ENCODE data around the gene ZNF213. TPM values are rescaled to one million over a fixed set of nuclear protein-coding genes. Genes with fewer than 3 reads are reported as not detected.
A peak's percentile ranks its signal among the peaks of the same experiment; 100 is the strongest.

The ZNF213 gene
- total and polyA plus RNA-seq, 2 experiments from 2014 or later, result 3.4 to 4.0 TPM

DNA sequence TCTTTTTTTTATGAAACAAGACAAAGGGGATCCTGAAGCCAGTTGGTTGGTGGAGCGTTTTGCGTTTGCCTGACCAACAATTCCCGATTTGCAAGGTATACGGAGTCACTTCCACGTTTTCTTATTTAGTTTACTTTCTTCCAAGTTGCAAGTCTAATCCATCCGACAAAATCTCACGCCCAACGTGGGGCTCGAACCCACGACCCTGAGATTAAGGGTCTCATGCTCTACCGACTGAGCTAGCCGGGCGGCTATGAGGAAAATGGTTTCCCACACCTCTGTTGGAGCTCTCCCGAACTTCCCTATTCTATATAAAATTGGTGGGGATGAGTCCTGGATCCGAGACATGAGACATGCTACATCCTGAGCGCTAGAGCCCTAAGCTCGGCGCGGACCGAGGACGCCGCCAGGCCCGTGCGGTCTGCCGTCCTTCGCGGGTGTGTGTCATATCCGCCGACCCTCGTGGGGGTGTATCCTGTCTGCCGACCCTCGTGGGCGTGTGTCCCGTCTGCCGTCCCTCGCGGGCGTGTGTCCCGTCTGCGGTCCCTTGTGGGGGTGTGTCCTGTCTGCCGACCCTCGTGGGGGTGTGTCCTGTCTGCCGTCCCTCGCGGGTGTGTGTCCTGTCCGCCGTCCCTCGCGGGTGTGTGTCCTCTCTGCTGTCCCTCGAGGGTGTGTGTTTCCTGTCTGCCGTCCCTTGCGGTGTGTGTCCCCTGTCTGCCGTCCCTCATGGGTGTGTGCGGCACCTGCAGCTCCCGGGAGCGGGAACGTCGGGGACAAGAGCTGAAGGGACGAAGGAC, 22.6 kb downstream of the ZNF213 start:
- H3K4me1 ChIP-seq (ENCODE audit: insufficient read depth), result no peaks in the 10 kb centered on the region
- no peaks in the 10 kb centered on the region for H3K9me3 ChIP-seq (ENCODE audit: low read depth)
- peak; percentile 89 for DNase-seq (ENCODE audit: low spot score)
- H3K79me2 ChIP-seq, result no peaks in the 10 kb centered on the region
- no peaks in the 10 kb centered on the region for H3K27me3 ChIP-seq
- peak overlapping the region; percentile 57 for H2AFZ ChIP-seq
- H4K20me1 ChIP-seq (ENCODE audit: insufficient read depth, poor library complexity, severe bottlenecking), result no peaks in the 10 kb centered on the region
- 1% methylated on average over 53 of the region's 59 CpGs for WGBS (ENCODE audit: low lambda C conversion rate, missing lambda C conversion rate)
- peak overlapping the region; percentile 86 for H3K27ac ChIP-seq
- no peaks in the 10 kb centered on the region for H3K36me3 ChIP-seq (replicated peaks; ENCODE audit: insufficient read depth, low read depth)
- TF ChIP-seq, protein P1, sequence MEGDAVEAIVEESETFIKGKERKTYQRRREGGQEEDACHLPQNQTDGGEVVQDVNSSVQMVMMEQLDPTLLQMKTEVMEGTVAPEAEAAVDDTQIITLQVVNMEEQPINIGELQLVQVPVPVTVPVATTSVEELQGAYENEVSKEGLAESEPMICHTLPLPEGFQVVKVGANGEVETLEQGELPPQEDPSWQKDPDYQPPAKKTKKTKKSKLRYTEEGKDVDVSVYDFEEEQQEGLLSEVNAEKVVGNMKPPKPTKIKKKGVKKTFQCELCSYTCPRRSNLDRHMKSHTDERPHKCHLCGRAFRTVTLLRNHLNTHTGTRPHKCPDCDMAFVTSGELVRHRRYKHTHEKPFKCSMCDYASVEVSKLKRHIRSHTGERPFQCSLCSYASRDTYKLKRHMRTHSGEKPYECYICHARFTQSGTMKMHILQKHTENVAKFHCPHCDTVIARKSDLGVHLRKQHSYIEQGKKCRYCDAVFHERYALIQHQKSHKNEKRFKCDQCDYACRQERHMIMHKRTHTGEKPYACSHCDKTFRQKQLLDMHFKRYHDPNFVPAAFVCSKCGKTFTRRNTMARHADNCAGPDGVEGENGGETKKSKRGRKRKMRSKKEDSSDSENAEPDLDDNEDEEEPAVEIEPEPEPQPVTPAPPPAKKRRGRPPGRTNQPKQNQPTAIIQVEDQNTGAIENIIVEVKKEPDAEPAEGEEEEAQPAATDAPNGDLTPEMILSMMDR (IDR thresholded peaks at IDR 0.05; ENCODE audit: poor library complexity), result no peak
- no peak for TF ChIP-seq EZH2phosphoT487 (IDR thresholded peaks at IDR 0.05; ENCODE audit: low read depth, severe bottlenecking, unreplicated experiment)
- no peak for TF ChIP-seq EZH2 (IDR thresholded peaks at IDR 0.05; ENCODE audit: borderline replicate concordance)
- peak overlapping the region; percentile 94 for H3K4me2 ChIP-seq
- H3K4me3 ChIP-seq, result peak overlapping the region; percentile 82
- no peaks in the 10 kb centered on the region for H3K9me2 ChIP-seq (replicated peaks; ENCODE audit: insufficient read depth)

DNA sequence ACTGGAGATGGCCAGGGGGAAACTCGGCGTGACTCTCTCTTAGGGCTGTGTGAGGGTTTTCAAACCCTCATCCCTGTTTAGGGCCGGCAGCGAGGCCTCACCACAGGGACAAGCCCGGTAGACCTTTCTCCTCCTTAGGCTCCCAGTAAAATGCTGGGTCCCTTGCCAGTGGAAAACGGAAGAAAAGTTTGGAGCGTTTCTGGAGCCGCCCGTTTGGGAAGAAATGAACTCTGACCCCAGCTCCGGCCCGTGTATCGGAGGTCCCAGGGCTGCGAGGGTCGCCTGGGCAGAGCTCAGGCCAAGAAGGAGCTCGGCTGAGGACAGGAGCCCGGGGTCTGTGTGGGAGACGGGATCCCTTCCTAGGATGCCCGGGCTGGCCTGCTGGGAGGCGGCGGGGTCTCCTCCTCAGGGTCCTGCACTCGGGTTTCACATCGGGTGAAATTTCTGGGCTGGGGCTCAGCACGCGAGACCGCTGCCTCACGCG, 23.2 kb downstream of the ZNF213 start:
- Histone ChIP-seq H3K36me3 (replicated peaks; ENCODE audit: insufficient read depth, low read depth) (no peaks in the 10 kb centered on the region), H2AFZ (peak overlapping the region; percentile 57), H4K20me1 (ENCODE audit: insufficient read depth, poor library complexity, severe bottlenecking) (no peaks in the 10 kb centered on the region), H3K4me1 (ENCODE audit: insufficient read depth) (no peaks in the 10 kb centered on the region), H3K9me3 (ENCODE audit: low read depth) (no peaks in the 10 kb centered on the region), H3K4me3 (peak overlapping the region; percentile 82), H3K27ac (peak overlapping the region; percentile 86), H3K27me3 (no peaks in the 10 kb centered on the region), H3K79me2 (no peaks in the 10 kb centered on the region), H3K4me2 (peak overlapping the region; percentile 94), H3K9me2 (replicated peaks; ENCODE audit: insufficient read depth) (no peaks in the 10 kb centered on the region)
- under 1% methylated on average over 27 of the region's 27 CpGs for WGBS (ENCODE audit: low lambda C conversion rate, missing lambda C conversion rate)
- DNase-seq (ENCODE audit: low spot score), result no peak
- TF ChIP-seq, protein P1 (IDR thresholded peaks at IDR 0.05; ENCODE audit: poor library complexity), result no peak
- TF ChIP-seq EZH2 (IDR thresholded peaks at IDR 0.05; ENCODE audit: borderline replicate concordance) (no peak), EZH2phosphoT487 (IDR thresholded peaks at IDR 0.05; ENCODE audit: low read depth, severe bottlenecking, unreplicated experiment) (no peak)

DNA sequence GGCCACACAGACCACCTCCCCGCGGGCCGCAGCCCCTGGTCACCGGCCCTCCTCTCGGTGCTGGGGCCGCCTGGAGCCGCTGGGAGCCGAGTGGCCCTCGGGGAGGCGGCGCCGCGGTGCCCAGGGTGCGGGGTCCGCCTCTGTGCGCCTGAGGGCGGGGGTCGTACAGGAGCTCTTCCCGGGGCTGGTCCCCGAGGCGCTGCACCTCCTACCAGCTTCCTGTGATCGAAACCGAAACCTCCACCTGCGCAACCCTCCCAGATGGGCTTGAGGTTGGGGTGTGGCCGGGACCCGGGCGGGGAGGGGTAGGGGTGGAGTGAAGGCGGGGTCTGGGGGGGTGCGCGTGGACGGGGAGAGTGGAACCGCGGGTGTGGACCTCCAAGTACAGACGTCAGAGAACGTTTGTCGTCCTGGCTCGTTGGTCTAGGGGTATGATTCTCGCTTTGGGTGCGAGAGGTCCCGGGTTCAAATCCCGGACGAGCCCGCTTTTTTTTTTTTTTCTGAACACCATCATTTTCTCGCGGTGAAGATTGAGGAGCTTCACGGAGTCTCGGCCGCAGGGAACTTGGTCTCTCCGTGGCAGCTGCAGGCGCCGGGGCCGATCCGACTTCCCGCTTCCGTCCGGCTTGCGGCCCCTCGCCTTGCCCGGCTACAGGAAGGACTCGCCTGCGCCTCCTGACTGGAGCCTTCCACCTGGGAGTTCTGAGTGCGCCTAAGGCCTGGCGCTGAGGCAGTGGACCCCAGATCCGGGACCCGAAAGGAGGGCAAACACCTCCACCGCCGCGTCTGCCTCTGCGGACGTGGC, 23.9 kb downstream of the ZNF213 start:
- Histone ChIP-seq H2AFZ (peak overlapping the region; percentile 97), H3K9me3 (ENCODE audit: low read depth) (no peaks in the 10 kb centered on the region), H3K36me3 (replicated peaks; ENCODE audit: insufficient read depth, low read depth) (no peaks in the 10 kb centered on the region), H3K79me2 (no peaks in the 10 kb centered on the region), H3K4me1 (ENCODE audit: insufficient read depth) (no peaks in the 10 kb centered on the region), H3K9me2 (replicated peaks; ENCODE audit: insufficient read depth) (no peaks in the 10 kb centered on the region), H3K27me3 (no peaks in the 10 kb centered on the region), H3K4me2 (peak overlapping the region; percentile 94), H4K20me1 (ENCODE audit: insufficient read depth, poor library complexity, severe bottlenecking) (no peaks in the 10 kb centered on the region), H3K4me3 (peak overlapping the region; percentile 82), H3K27ac (peak overlapping the region; percentile 94)
- peak; percentile 94 for DNase-seq (ENCODE audit: low spot score)
- WGBS (ENCODE audit: low lambda C conversion rate, missing lambda C conversion rate), result 3% methylated on average over 61 of the region's 70 CpGs
- TF ChIP-seq EZH2 (IDR thresholded peaks at IDR 0.05; ENCODE audit: borderline replicate concordance) (no peak), EZH2phosphoT487 (IDR thresholded peaks at IDR 0.05; ENCODE audit: low read depth, severe bottlenecking, unreplicated experiment) (no peak)
- TF ChIP-seq, protein P1 (IDR thresholded peaks at IDR 0.05; ENCODE audit: poor library complexity), result no peak
